Measurements from ENCODE around the gene EFHC1.

GRCh38 chr6:52558266-52559000, 138.3 kb downstream of the EFHC1 start:
- no peak for TF ChIP-seq CTCF (conservative IDR thresholded peaks at IDR 0.05; ENCODE audit: low read length)
- TF ChIP-seq EZH2phosphoT487 (IDR thresholded peaks at IDR 0.05; ENCODE audit: borderline replicate concordance, low read depth, low read length): no peak
